Esophagus squamous epithelium (tissue), 4 donors: ENCODE data around the gene DCAF6.

Experiments
- POLR2A ChIP-seq, 4 donors: fragments of 450-650 bp; IDR thresholded peaks; one replicate each; pipeline ENCODE4 v1.6.1; 2017; ENCODE audit warnings: antibody characterized with exemption in 4 of 4, mild to moderate bottlenecking in 4 of 4, moderate library complexity in 3 of 4
- TF ChIP-seq, protein P1 (sequence below), 6 experiments: fragments of 450-650 bp in 4 of 6; fragments of 200-600 bp in 2 of 6; sonication (generic) in 2 of 6; IDR thresholded peaks; one replicate each; pipeline ENCODE4 v1.5.1; 2016 to 2019; ENCODE audit warnings: antibody characterized with exemption in 6 of 6, mild to moderate bottlenecking in 4 of 6, moderate library complexity in 4 of 6

DNA sequence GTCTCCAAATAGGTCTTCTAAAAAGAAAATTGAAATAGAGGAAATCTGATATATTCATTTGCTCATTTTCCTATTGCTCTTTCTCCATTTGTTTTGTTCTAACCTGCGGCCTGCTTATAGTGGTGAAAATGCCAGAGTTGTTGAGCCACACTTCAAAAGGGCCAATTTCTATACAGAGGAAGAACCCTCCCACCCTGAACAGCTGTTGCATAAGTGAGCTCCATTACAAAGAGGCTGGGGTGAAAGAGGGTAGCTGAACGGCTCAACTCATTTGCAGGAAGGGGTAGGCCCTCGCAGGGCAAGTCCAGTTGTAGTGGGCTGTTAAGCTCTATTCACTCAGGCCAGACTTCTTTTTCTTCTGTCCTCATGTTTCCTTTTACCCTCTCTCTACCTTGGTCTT is 31.3 kb upstream of the DCAF6 start:
- TF ChIP-seq POLR2A (IDR thresholded peaks at IDR 0.05), result no peak
- TF ChIP-seq, protein P1, sequence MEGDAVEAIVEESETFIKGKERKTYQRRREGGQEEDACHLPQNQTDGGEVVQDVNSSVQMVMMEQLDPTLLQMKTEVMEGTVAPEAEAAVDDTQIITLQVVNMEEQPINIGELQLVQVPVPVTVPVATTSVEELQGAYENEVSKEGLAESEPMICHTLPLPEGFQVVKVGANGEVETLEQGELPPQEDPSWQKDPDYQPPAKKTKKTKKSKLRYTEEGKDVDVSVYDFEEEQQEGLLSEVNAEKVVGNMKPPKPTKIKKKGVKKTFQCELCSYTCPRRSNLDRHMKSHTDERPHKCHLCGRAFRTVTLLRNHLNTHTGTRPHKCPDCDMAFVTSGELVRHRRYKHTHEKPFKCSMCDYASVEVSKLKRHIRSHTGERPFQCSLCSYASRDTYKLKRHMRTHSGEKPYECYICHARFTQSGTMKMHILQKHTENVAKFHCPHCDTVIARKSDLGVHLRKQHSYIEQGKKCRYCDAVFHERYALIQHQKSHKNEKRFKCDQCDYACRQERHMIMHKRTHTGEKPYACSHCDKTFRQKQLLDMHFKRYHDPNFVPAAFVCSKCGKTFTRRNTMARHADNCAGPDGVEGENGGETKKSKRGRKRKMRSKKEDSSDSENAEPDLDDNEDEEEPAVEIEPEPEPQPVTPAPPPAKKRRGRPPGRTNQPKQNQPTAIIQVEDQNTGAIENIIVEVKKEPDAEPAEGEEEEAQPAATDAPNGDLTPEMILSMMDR (IDR thresholded peaks at IDR 0.05), result no peak
